T-cell (primary cell): ENCODE data around the gene SPDYE4. TPM values are rescaled to one million over a fixed set of nuclear protein-coding genes. Genes with fewer than 3 reads are reported as not detected.

Experiments used
- ATAC-seq, 4 experiments: fragments of 200-7000 bp in 3 of 4; fragments of 150-1000 bp in 1 of 4; cut with Tn5 transposase; replicated peaks in 1 of 4; 1 replicate in 3 of 4; 2 replicates in 1 of 4; pipeline ENCODE4 v1.10.0; 2021; ENCODE audit warnings: moderate library complexity in 3 of 4, mild to moderate bottlenecking in 2 of 4, moderate number of reproducible peaks in 1 of 4
- CTCF ChIA-PET, 2 donors: fragments of 300-600 bp; sonication (Branson Sonifier 250); formaldehyde crosslinking; loops; one replicate each; lab custom pipeline; 2022; ENCODE audit warnings: antibody characterized with exemption in 2 of 2; lab: Charles Lee
- POLR2A ChIA-PET, 2 donors: fragments of 300-600 bp; sonication (Branson Sonifier 250); formaldehyde crosslinking; loops; one replicate each; lab custom pipeline; 2022; ENCODE audit warnings: antibody characterized with exemption in 2 of 2; lab: Charles Lee
- DNase-seq, 35 experiments: peaks; one replicate each; pipeline versions ENCODE4 v3.0.0 to v3.0.0-alpha.2; 2013 to 2023
- H3K27ac ChIP-seq: one replicate; pipeline ENCODE4 v1.5.1; 2013; ENCODE audit warnings: low read length
- H3K27me3 ChIP-seq, 2 experiments: replicated peaks in 1 of 2; 1 replicate in 1 of 2; 2 replicates in 1 of 2; pipeline versions ENCODE4 v1.6.1 to v1.7.0; 2013; ENCODE audit warnings: low read length in 1 of 2, mixed read lengths in 1 of 2; ENCODE audit not compliant: control insufficient read depth in 2 of 2, insufficient read depth in 2 of 2; ENCODE audit errors: extremely low read depth in 1 of 2
- H3K36me3 ChIP-seq, 2 donors: 1 replicate in 1 of 2; 2 replicates in 1 of 2; pipeline versions ENCODE4 v1.6.1 to v1.7.0; 2013; ENCODE audit warnings: low read length in 1 of 2; ENCODE audit not compliant: control insufficient read depth in 2 of 2, insufficient read depth in 1 of 2; ENCODE audit errors: extremely low read depth in 1 of 2
- H3K4me1 ChIP-seq, 2 experiments: 1 replicate in 1 of 2; 2 replicates in 1 of 2; pipeline versions ENCODE4 v1.6.1 to v1.7.0; 2013; ENCODE audit warnings: low read length in 2 of 2, mixed read lengths in 1 of 2; ENCODE audit not compliant: insufficient read depth in 2 of 2, control insufficient read depth in 1 of 2; ENCODE audit errors: extremely low read depth in 1 of 2
- H3K4me3 ChIP-seq, 2 donors: 1 replicate in 1 of 2; 2 replicates in 1 of 2; pipeline versions ENCODE4 v1.5.1 to v1.7.0; 2013; ENCODE audit warnings: mild to moderate bottlenecking in 2 of 2, low read length in 1 of 2, moderate library complexity in 1 of 2; ENCODE audit not compliant: control insufficient read depth in 1 of 2; ENCODE audit errors: extremely low read depth in 1 of 2
- H3K9me3 ChIP-seq: 2 replicates; pipeline ENCODE4 v1.7.0; 2013
- H3K27ac Mint-ChIP-seq, 2 donors: one replicate each; pipeline ENCODE4 v1.8.0; 2020 to 2021; ENCODE audit warnings: mild to moderate bottlenecking in 2 of 2, mixed read lengths in 2 of 2
- H3K27me3 Mint-ChIP-seq, 2 donors: one replicate each; pipeline ENCODE4 v1.8.0; 2021 to 2022; ENCODE audit warnings: mixed read lengths in 2 of 2
- H3K36me3 Mint-ChIP-seq: one replicate; pipeline ENCODE4 v1.8.0; 2021; ENCODE audit warnings: mixed read lengths
- H3K4me1 Mint-ChIP-seq, 3 donors: one replicate each; pipeline ENCODE4 v1.8.0; 2020 to 2022; ENCODE audit warnings: mixed read lengths in 3 of 3, mild to moderate bottlenecking in 1 of 3
- H3K4me3 Mint-ChIP-seq, 3 donors: one replicate each; pipeline ENCODE4 v1.8.0; 2020 to 2022; ENCODE audit warnings: mild to moderate bottlenecking in 3 of 3, mixed read lengths in 3 of 3, moderate library complexity in 3 of 3
- H3K9me3 Mint-ChIP-seq, 3 donors: one replicate each; pipeline ENCODE4 v1.8.0; 2020 to 2022; ENCODE audit warnings: mixed read lengths in 3 of 3
- WGBS: methylation state at CpG from one replicate; pipeline ENCODE4 v1.1.5; 2013; ENCODE audit warnings: missing lambda C conversion rate; ENCODE audit not compliant: insufficient coverage; 5-methylcytosine and 5-hydroxymethylcytosine counted together
- total RNA-seq, 35 experiments: library from RNA in 6 of 35; stranded (reverse) in 6 of 35; fragments of 120-200 nt in 1 of 35; gene quantifications; one replicate each; pipeline versions ENCODE4 v1.2.1 to v1.2.4 and lab custom pipeline; 2013 to 2026

The SPDYE4 gene
- total RNA-seq, 5 donors from 2014 or later (not counting 1 experiment from before 2014, with no cell fraction given) = not detected

DNA sequence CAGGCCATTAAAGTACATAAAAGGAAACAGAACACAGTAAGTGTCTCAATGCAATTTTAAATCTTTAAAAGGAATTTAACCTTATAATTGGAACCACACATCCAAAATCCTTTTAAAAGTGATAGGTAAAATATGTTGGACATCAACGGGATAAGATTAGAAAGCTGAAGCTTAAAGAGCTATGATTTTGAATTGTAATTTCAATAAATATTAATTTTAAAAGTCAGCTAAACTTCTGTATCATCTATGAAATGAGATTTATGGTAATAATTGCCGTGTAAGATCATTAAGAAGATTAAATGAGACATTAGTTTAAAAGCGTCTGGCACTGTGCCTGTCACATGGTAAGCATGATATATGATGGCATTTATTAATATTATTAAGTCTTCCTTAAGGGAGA, 45.0 kb downstream of the SPDYE4 start:
- ATAC-seq = no peak
- Histone ChIP-seq H3K4me3 (no peak overlapping the region), H3K4me1 (no peaks in the 10 kb centered on the region), H3K9me3 (no peaks in the 10 kb centered on the region), H3K36me3 (no peaks in the 10 kb centered on the region), H3K27me3 (peaks cover 0 to 9% of the 10 kb centered on the region in 2 experiments), H3K27ac (no peak overlapping the region)
- ChIA-PET CTCF (no interaction called here), POLR2A (no interaction called here)
- DNase-seq = no peak
- no CpG with 5 or more reads among the region's 3 CpGs for WGBS
- H3K36me3 Mint-ChIP-seq = no peaks in the 10 kb centered on the region
- peaks cover 0 to 2% (median 0%) of the 10 kb centered on the region in 3 donors for H3K9me3 Mint-ChIP-seq
- H3K4me3 Mint-ChIP-seq = no peak overlapping the region
- no peaks in the 10 kb centered on the region for H3K4me1 Mint-ChIP-seq
- H3K27ac Mint-ChIP-seq = no peak overlapping the region
- H3K27me3 Mint-ChIP-seq = peaks cover 5 to 16% of the 10 kb centered on the region in 2 donors

DNA sequence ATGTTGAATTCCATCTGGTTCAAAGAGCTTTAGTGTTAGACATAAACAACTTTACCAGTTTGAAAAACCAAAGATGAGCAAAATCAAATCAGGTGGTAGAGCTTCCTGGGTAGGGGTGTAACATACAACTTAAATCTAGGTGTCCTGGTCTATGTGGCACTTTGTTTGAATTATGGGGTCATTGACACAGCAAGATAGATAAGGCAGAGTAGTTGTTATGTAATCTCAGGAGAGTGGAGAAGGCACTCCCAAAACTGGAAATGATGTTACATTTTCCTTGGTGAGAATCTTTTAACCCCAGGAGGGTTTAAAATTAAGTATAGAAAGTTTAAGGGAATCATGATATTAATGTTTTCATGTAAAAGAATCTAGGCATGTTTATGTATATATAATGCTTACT, 45.6 kb downstream of the SPDYE4 start:
- no peak for ATAC-seq

DNA sequence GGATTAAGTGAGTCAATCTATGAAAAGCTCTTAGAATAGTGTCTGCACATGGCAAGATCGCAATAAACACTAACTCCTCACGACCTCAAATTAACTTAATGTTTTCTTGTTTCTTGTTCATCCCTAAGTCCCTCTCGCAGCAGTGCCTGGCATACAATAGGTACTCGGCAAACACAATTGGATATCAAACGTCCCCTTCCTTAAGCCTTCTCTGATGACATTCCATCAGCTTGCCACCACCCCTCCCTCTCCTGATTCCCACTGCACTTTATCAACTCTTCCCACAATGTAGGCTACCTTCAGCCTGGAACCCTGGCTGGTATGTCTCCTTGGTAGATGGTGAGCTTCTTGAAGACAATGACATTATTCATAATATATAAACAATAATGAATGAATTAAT, 47.1 kb downstream of the SPDYE4 start:
- H3K9me3 ChIP-seq = no peaks in the 10 kb centered on the region
- no peak overlapping the region for H3K4me3 ChIP-seq
- CTCF ChIA-PET = no interaction called here
- no peaks in the 10 kb centered on the region for H3K4me1 ChIP-seq
- H3K9me3 Mint-ChIP-seq = no peaks in the 10 kb centered on the region
- no peaks in the 10 kb centered on the region for H3K36me3 Mint-ChIP-seq
- H3K27me3 ChIP-seq = peaks cover 0 to 16% of the 10 kb centered on the region in 2 experiments
- DNase-seq = no peak
- H3K36me3 ChIP-seq = no peaks in the 10 kb centered on the region
- WGBS = no CpG with 5 or more reads among the region's 5 CpGs
- H3K27ac Mint-ChIP-seq = no peak overlapping the region
- H3K27me3 Mint-ChIP-seq = peaks cover 18 to 35% of the 10 kb centered on the region in 2 donors
- H3K27ac ChIP-seq = no peak overlapping the region
- H3K4me1 Mint-ChIP-seq = no peaks in the 10 kb centered on the region
- ATAC-seq = no peak
- no peak overlapping the region for H3K4me3 Mint-ChIP-seq
- POLR2A ChIA-PET = no interaction called here

More for the DNA sequence above, 45.6 kb downstream of the SPDYE4 start:
- Mint-ChIP-seq H3K36me3 (no peaks in the 10 kb centered on the region), H3K27me3 (peaks cover 11 to 22% of the 10 kb centered on the region in 2 donors), H3K4me3 (no peak overlapping the region), H3K9me3 (peaks cover 0 to 2% (median 0%) of the 10 kb centered on the region in 3 donors), H3K27ac (no peak overlapping the region), H3K4me1 (no peaks in the 10 kb centered on the region)
- no peaks in the 10 kb centered on the region for H3K9me3 ChIP-seq
- no peaks in the 10 kb centered on the region for H3K36me3 ChIP-seq
- no peak overlapping the region for H3K27ac ChIP-seq
- POLR2A ChIA-PET = no interaction called here
- peaks cover 0 to 15% of the 10 kb centered on the region in 2 experiments for H3K27me3 ChIP-seq
- CTCF ChIA-PET = no interaction called here
- no peak for DNase-seq
- H3K4me1 ChIP-seq = no peaks in the 10 kb centered on the region
- no peak overlapping the region for H3K4me3 ChIP-seq

DNA sequence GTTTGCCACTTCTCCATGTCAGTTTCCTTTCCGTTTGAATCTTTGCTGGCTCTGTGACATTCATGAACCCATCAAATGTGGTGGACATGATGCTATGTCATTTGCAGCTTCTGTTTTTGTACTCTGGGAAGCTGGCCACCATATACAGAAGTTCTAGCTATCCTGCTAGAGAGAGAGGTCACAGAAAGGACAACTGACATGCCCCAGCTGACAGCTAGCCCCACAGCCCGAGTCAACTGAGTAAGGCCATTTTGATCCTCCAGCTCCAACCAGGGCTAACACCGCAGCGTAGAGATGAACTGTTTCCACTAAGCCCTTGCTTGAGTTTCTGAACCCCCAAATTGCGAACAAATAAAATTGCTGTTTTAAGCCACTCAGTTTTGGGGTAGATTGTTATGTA, 47.5 kb downstream of the SPDYE4 start:
- peaks cover 18 to 39% of the 10 kb centered on the region in 2 donors for H3K27me3 Mint-ChIP-seq
- ATAC-seq = no peak
- no peaks in the 10 kb centered on the region for H3K9me3 ChIP-seq
- no peak overlapping the region for H3K27ac Mint-ChIP-seq
- no peaks in the 10 kb centered on the region for H3K36me3 Mint-ChIP-seq
- no peaks in the 10 kb centered on the region for H3K9me3 Mint-ChIP-seq
- ChIA-PET CTCF (interaction anchor here in 1 of 2 donors (0.6 kb wide), 1 partner anchor 13 kb away, joined by 3 read pairs; no protein-coding TSS in a partner anchor), POLR2A (no interaction called here)
- 78% methylated on average over 3 of the region's 5 CpGs for WGBS
- no peaks in the 10 kb centered on the region for H3K4me1 Mint-ChIP-seq
- no peaks in the 10 kb centered on the region for H3K4me1 ChIP-seq
- no peak overlapping the region for H3K27ac ChIP-seq
- H3K4me3 Mint-ChIP-seq = no peak overlapping the region
- no peak overlapping the region for H3K4me3 ChIP-seq
- DNase-seq = no peak
- peaks cover 0 to 14% of the 10 kb centered on the region in 2 experiments for H3K27me3 ChIP-seq
- no peaks in the 10 kb centered on the region for H3K36me3 ChIP-seq

DNA sequence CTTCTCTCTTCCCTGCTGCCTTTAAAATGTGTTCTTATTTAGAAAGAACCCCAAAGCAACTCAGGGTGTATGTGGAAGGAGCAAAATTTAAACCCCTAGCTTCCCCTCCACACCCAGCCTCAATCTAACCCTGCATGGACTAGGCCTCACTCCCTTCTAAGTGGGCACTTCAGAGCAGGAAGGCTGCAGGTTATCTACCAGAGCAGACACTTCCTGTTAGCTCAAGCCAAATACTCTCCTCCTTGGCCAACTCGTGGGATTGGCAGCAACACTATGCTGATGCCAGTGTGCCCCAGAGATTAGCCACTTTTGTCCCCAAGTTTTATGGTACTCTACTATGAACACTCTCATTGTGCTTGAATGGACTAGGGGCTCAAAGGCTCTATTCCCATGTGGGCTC, 49.3 kb downstream of the SPDYE4 start:
- H3K27me3 Mint-ChIP-seq = peaks cover 24 to 46% of the 10 kb centered on the region in 2 donors
- no peaks in the 10 kb centered on the region for H3K36me3 Mint-ChIP-seq
- POLR2A ChIA-PET = no interaction called here
- DNase-seq (no peak), ATAC-seq (no peak)
- no peak overlapping the region for H3K4me3 Mint-ChIP-seq
- H3K4me1 ChIP-seq = no peaks in the 10 kb centered on the region
- WGBS = no CpG with 5 or more reads among the region's 1 CpG
- no peak overlapping the region for H3K27ac ChIP-seq
- no peak overlapping the region for H3K27ac Mint-ChIP-seq
- peaks cover 0 to 18% of the 10 kb centered on the region in 2 experiments for H3K27me3 ChIP-seq
- no peaks in the 10 kb centered on the region for H3K9me3 ChIP-seq
- no peaks in the 10 kb centered on the region for H3K4me1 Mint-ChIP-seq
- no peak overlapping the region for H3K4me3 ChIP-seq
- H3K9me3 Mint-ChIP-seq = no peaks in the 10 kb centered on the region
- H3K36me3 ChIP-seq = no peaks in the 10 kb centered on the region
- CTCF ChIA-PET = interaction anchor here in 1 of 2 donors (0.6 kb wide), 1 partner anchor 150 kb away, joined by 3 read pairs; no protein-coding TSS in a partner anchor

DNA sequence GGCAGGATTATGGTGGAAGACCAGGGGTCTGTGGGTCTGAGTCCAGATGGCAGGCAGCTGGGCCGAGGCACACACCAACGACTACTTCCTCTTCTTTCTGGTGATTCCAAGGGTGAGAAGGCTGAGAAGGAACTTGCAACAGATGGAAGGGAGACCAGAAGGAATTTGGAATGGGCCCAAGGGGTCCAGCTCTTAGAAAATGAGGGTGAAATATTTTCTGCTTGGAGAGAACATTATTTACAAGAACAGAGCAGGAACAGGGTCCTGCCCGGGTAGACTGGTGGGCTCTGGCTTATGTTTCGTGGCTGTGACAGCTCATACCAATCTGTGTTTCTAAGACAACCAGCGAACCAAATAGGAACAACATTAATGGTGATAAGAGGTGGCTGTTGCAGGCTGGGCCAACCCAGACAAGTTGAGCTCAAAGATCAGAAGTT, 50.3 kb downstream of the SPDYE4 start:
- DNase-seq = no peak
- H3K27ac ChIP-seq = no peak overlapping the region
- ChIA-PET CTCF (no interaction called here), POLR2A (no interaction called here)
- H3K27ac Mint-ChIP-seq = no peak overlapping the region
- ATAC-seq = no peak
- H3K4me1 ChIP-seq = no peaks in the 10 kb centered on the region
- WGBS = 25% methylated on average over 2 of the region's 5 CpGs
- no peaks in the 10 kb centered on the region for H3K9me3 Mint-ChIP-seq
- no peaks in the 10 kb centered on the region for H3K9me3 ChIP-seq
- no peaks in the 10 kb centered on the region for H3K4me1 Mint-ChIP-seq
- no peak overlapping the region for H3K4me3 Mint-ChIP-seq
- no peaks in the 10 kb centered on the region for H3K36me3 Mint-ChIP-seq
- H3K27me3 Mint-ChIP-seq = peaks cover 29 to 50% of the 10 kb centered on the region in 2 donors
- H3K27me3 ChIP-seq = peaks cover 0 to 21% of the 10 kb centered on the region in 2 experiments
- H3K4me3 ChIP-seq = no peak overlapping the region
- H3K36me3 ChIP-seq = no peaks in the 10 kb centered on the region
